IPS-NIHi7 (cell line): ENCODE results near the gene CTNNBL1.

Experiments
- DNase-seq: peaks from one replicate; pipeline ENCODE4 v3.0.0; 2012; ENCODE audit warnings: mixed read lengths; ENCODE audit errors: extremely low spot score

Gene CTNNBL1

GRCh38 chr20:37741055-37741454, 47.2 kb downstream of the CTNNBL1 start:
- no peak for DNase-seq

DNA sequence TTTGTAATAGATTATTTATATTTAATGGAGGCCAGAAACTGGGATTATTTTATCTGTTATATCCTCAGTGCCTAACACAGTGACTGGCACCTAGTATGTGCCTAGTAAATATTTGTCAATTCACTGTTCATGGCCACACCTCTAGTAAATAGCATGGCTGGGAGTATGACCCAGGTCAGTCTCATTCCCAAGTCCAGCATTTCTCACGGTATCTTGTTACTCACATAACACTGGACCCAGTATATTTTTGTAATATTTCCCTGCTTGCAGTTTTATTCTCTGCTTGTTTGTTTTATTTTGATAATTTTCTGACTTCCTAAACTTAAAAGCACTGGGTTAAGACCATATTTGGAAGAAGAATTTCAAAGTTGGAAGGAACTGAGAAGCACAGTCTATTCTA, 47.7 kb downstream of the CTNNBL1 start:
- DNase-seq = no peak

DNA sequence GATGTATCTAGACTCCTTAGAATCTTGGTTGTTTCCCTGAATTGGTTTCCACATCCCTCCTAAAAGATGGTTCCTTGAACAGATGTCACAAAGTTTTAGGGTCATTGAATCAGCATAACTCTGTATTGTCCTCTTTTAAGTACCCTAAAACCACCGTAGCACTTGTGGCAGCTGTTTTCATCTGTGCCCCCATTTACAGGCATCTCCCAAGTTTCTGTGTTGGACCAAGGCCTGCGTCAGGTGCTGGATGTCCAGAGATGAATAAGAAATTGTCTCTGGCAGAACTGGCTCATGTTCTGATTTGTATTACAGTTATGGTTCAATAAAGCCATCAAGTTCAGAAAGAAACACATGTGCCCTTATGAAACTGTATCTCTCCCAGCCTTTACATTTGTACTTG, 48.3 kb downstream of the CTNNBL1 start:
- no peak for DNase-seq

GRCh38 chr20:37744347-37744746, 50.5 kb downstream of the CTNNBL1 start:
- no peak for DNase-seq

GRCh38 chr20:37745553-37745952, 51.7 kb downstream of the CTNNBL1 start:
- no peak for DNase-seq

GRCh38 chr20:37748015-37748414, 54.2 kb downstream of the CTNNBL1 start:
- no peak for DNase-seq

GRCh38 chr20:37749218-37749617, 55.4 kb downstream of the CTNNBL1 start:
- DNase-seq = no peak

- DNase-seq = no peak
Observed at GRCh38 chr20:37749620-37750403, 56.0 kb downstream of the CTNNBL1 start.

- peak; percentile 19 for DNase-seq
Observed at GRCh38 chr20:37755665-37756064, 61.8 kb downstream of the CTNNBL1 start.

DNA sequence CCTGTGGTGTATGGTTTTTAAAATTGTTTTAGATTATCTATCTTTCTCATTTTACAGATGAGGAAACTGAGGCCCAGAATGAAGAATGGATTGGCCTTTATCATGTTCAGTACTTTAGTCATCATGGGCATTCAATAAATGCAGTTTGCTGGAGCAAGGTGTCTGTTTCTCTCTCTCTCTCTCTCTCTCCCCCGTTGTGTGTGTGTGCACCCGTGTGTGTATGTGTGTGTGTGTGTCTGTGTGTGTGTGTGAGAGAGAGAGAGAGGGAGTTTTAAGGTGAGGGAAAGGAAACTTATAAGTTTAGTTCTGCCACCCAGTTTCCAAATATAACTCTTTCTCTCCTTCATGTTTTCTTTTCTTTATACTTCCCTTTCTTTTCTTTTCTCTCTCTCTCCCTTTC, 62.4 kb downstream of the CTNNBL1 start:
- no peak for DNase-seq

GRCh38 chr20:37757550-37757949, 63.7 kb downstream of the CTNNBL1 start:
- DNase-seq = no peak

- DNase-seq = peak; percentile 73
Observed at GRCh38 chr20:37758332-37758731, 64.5 kb downstream of the CTNNBL1 start.

DNA sequence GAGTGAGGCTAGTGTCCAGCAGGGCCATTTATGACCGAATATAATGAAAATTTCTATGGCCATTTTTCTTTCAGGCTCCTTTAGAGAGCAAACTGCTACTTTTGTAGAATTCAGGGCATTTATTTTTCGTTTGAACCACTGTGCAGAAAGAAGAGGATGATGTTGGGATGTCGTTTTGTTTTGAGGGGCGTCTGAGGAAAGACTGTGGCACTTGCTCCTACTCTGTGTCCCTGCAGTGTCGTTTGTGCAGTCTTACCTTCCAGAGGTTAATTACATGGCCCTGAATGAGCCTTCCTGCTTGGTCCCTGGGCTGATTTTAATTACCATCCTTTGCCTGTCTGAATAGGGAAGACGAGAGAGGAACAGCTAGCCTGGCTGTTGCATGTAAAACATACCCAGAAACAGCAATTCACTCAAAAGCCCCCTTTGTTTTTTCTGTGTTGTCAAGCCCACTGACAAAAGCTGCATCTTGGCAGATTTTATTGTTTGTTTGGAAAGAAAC, 65.3 kb downstream of the CTNNBL1 start:
- DNase-seq = no peak

DNA sequence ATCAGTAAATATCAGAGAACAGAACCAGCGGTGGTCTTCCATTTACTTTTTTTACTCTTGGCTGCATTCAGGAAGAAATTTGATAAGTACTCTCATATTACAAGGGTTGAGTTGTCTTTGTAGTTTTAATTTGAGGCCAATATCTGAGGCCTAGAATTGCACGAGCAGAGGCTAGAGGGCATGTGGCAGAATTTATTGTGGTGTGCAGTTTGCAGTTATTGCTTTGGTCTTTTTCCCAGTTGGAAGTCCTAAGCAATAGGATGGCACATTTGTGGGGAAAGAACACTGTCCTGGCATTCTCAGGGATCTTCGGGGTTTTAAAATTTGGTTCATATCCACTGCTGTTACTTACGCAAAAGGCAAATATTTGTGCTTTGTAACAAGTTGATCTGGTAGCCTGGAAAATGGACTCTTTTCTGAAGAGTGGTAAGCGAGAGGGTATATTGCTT, 66.0 kb downstream of the CTNNBL1 start:
- DNase-seq = no peak

- no peak for DNase-seq
Observed at GRCh38 chr20:37760322-37760721, 66.5 kb downstream of the CTNNBL1 start.

DNA sequence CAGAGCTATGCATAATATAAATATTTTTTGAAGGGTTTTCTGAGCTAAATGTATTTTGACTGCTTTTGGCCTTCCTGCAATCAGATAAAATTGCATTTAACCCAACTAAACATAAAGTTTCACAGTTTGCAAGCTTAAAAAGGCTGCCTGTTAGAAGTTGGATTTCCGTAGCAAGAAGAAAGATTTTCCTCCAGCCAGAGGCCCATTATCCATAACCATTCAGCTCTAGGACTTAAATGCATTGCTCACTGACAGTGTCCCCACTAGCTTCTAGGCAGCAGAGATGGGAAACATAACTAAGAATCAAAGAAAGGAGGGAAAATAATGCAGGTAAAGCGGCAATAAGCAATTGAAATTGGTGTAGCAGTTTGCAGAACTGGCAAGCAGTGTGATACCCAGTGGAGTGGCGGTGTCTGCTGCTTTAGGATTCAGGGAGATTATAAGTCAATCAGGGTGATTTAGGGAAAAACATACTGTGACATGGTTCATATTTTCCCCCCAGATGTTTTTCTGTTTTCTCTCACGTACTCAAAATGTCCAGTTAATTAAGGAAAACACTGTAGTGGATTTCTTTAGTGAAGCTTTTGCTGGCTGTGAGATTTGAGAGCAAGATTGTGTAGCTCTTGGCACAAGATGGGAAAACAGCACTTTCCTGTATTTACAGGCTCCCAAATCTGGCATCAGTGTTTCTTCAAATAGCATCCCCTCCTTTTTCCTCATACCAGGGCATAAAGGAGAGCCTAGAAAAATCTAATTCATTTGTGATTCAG, 69.1 kb downstream of the CTNNBL1 start:
- no peak for DNase-seq

GRCh38 chr20:37764333-37764935, 70.6 kb downstream of the CTNNBL1 start:
- DNase-seq = no peak

DNA sequence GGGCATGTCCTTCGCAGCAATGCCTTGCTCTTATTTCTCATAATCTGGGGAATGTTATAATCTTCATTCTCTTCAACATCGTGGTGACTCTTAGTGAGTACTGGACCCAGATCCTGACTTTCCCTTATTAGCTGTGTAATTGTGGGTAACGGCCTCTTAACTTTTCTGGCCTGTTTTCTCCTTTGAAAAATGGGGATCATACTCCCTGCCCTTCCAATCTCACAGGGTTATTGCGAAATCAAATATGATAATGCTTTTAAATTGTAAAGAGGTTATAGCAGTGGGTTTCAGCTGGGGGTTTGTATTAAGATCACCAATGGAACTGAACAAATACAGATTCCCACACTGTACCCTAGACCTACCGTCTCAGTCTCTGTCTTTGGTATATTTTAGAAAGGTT, 77.1 kb downstream of the CTNNBL1 start:
- no peak for DNase-seq

GRCh38 chr20:37773291-37773826, 79.5 kb downstream of the CTNNBL1 start:
- no peak for DNase-seq

DNA sequence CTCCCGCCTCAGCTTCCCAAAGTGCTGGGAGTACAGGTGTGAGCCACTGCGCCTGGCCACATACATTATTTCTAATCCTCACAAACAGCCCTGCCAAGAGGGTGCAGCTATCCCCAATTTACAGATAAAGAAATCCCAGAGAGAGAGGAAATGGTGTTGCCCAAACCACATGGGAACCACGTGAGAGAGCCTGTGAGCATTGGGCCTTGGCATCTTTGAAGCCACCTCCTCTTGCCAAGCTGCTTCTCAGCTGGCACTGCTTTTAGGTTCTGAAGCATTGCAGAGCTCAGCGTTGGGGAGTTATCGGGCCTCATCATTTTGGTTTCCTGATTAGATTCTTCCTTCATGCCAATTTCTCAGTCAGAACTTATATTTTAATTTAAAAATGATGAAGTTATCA, 80.3 kb downstream of the CTNNBL1 start:
- DNase-seq = no peak

GRCh38 chr20:37775200-37775599, 81.4 kb downstream of the CTNNBL1 start:
- no peak for DNase-seq

DNA sequence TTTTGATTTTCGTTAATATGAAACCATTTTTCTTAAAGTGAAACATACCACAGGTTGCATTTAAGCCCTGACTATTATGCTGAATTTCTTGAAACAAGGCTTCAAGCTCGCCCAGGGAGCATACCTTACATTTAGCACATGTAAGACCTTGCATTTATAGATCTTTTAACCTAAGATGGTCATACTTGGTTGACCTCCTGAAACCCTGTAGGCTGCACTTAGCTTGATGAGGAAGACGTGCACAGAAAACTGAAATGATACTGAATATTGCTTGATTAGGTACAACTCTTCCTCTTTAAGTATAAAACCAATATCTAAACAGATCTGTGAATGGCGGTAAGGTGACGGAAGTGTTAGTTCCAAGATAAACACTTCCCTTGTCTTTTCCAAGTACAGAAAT, 82.2 kb downstream of the CTNNBL1 start:
- DNase-seq = no peak
